ENCODE results near the gene GREB1. TPM values are rescaled to one million over a fixed set of nuclear protein-coding genes. Genes with fewer than 3 reads are reported as not detected.

Gene GREB1
- total RNA-seq, 1 experiment from 2014 or later, result 2.7 TPM

GRCh38 chr2:11621410-11621809 is 87.6 kb downstream of the GREB1 start:
- no peaks in the 10 kb centered on the region for H3K9me3 ChIP-seq

GRCh38 chr2:11622611-11623010 is 88.8 kb downstream of the GREB1 start:
- Histone ChIP-seq H3K36me3 (peaks cover 5% of the 10 kb centered on the region), H3K9me3 (peaks cover 7% of the 10 kb centered on the region), H3K27me3 (no peaks in the 10 kb centered on the region), H3K4me3 (no peak overlapping the region)
- no peak for DNase-seq

More at GRCh38 chr2:11621410-11621809, 87.6 kb downstream of the GREB1 start:
- no peaks in the 10 kb centered on the region; the same call in 1 of the 2 replicates for H3K36me3 ChIP-seq
- H3K4me3 ChIP-seq, result no peak overlapping the region
- DNase-seq, result no peak
- no peaks in the 10 kb centered on the region for H3K27me3 ChIP-seq

GRCh38 chr2:11624893-11625292 is 91.0 kb downstream of the GREB1 start:
- DNase-seq, result no peak
- Histone ChIP-seq H3K9me3 (peaks cover 8% of the 10 kb centered on the region), H3K4me3 (no peak overlapping the region), H3K36me3 (peaks cover 5% of the 10 kb centered on the region), H3K27me3 (no peaks in the 10 kb centered on the region)

- H3K27me3 ChIP-seq, result no peaks in the 10 kb centered on the region
- DNase-seq, result no peak
- peaks cover 5% of the 10 kb centered on the region for H3K36me3 ChIP-seq
- no peak overlapping the region for H3K4me3 ChIP-seq
- H3K9me3 ChIP-seq, result peaks cover 8% of the 10 kb centered on the region
Measured at GRCh38 chr2:11625671-11626070, 91.8 kb downstream of the GREB1 start.

- no peak overlapping the region for H3K4me3 ChIP-seq
- H3K9me3 ChIP-seq, result peaks cover 8% of the 10 kb centered on the region
- H3K27me3 ChIP-seq, result no peaks in the 10 kb centered on the region
- no peak for DNase-seq
- H3K36me3 ChIP-seq, result peaks cover 5% of the 10 kb centered on the region
Measured at GRCh38 chr2:11628675-11629074, 94.8 kb downstream of the GREB1 start.

GRCh38 chr2:11629215-11629614 is 95.4 kb downstream of the GREB1 start:
- no peaks in the 10 kb centered on the region for H3K27me3 ChIP-seq
- H3K4me3 ChIP-seq, result no peak overlapping the region
- peaks cover 5% of the 10 kb centered on the region for H3K36me3 ChIP-seq
- peaks cover 8% of the 10 kb centered on the region for H3K9me3 ChIP-seq
- no peak for DNase-seq

- peaks cover 5% of the 10 kb centered on the region for H3K36me3 ChIP-seq
- H3K9me3 ChIP-seq, result peaks cover 8% of the 10 kb centered on the region
- no peak for DNase-seq
- no peak overlapping the region for H3K4me3 ChIP-seq
- no peaks in the 10 kb centered on the region for H3K27me3 ChIP-seq
Measured at GRCh38 chr2:11629851-11630250, 96.0 kb downstream of the GREB1 start.

- Histone ChIP-seq H3K9me3 (peaks cover 8% of the 10 kb centered on the region), H3K27me3 (no peaks in the 10 kb centered on the region), H3K36me3 (peaks cover 5% of the 10 kb centered on the region), H3K4me3 (no peak overlapping the region)
- DNase-seq, result no peak
Measured at GRCh38 chr2:11630855-11631254, 97.0 kb downstream of the GREB1 start.

- Histone ChIP-seq H3K4me3 (no peak overlapping the region), H3K9me3 (peaks cover 8% of the 10 kb centered on the region), H3K27me3 (no peaks in the 10 kb centered on the region), H3K36me3 (peaks cover 5% of the 10 kb centered on the region)
- DNase-seq, result peak; percentile 77
Measured at GRCh38 chr2:11631462-11631861, 97.6 kb downstream of the GREB1 start.

- DNase-seq, result no peak
- H3K27me3 ChIP-seq, result no peaks in the 10 kb centered on the region
Measured at GRCh38 chr2:11633923-11634478, 100.2 kb downstream of the GREB1 start.

GRCh38 chr2:11634584-11634983 is 100.7 kb downstream of the GREB1 start:
- H3K36me3 ChIP-seq, result no peaks in the 10 kb centered on the region; the same call in 1 of the 2 replicates
- no peaks in the 10 kb centered on the region for H3K27me3 ChIP-seq
- no peak overlapping the region for H3K4me3 ChIP-seq
- no peaks in the 10 kb centered on the region for H3K9me3 ChIP-seq
- no peak for DNase-seq

More at GRCh38 chr2:11633923-11634478, 100.2 kb downstream of the GREB1 start:
- H3K9me3 ChIP-seq, result no peaks in the 10 kb centered on the region
- no peaks in the 10 kb centered on the region; the same call in 1 of the 2 replicates for H3K36me3 ChIP-seq
- no peak overlapping the region for H3K4me3 ChIP-seq

GRCh38 chr2:11635141-11635540 is 101.3 kb downstream of the GREB1 start:
- Histone ChIP-seq H3K9me3 (no peaks in the 10 kb centered on the region), H3K27me3 (no peaks in the 10 kb centered on the region), H3K4me3 (no peak overlapping the region), H3K36me3 (no peaks in the 10 kb centered on the region; the same call in 1 of the 2 replicates)
- no peak for DNase-seq

GRCh38 chr2:11636593-11637295 is 102.9 kb downstream of the GREB1 start:
- no peak overlapping the region for H3K4me3 ChIP-seq
- no peak for DNase-seq
- no peaks in the 10 kb centered on the region for H3K9me3 ChIP-seq
- no peaks in the 10 kb centered on the region for H3K36me3 ChIP-seq
- no peaks in the 10 kb centered on the region for H3K27me3 ChIP-seq

- Histone ChIP-seq H3K4me3 (no peak overlapping the region), H3K27me3 (no peaks in the 10 kb centered on the region), H3K36me3 (no peaks in the 10 kb centered on the region), H3K9me3 (no peaks in the 10 kb centered on the region)
- no peak for DNase-seq
Measured at GRCh38 chr2:11637546-11637945, 103.7 kb downstream of the GREB1 start.

- H3K4me3 ChIP-seq, result no peak overlapping the region
- H3K9me3 ChIP-seq, result no peaks in the 10 kb centered on the region
- H3K36me3 ChIP-seq, result no peaks in the 10 kb centered on the region
- no peaks in the 10 kb centered on the region for H3K27me3 ChIP-seq
- no peak for DNase-seq
Measured at GRCh38 chr2:11639503-11639902, 105.7 kb downstream of the GREB1 start.

GRCh38 chr2:11640132-11640531 is 106.3 kb downstream of the GREB1 start:
- Histone ChIP-seq H3K36me3 (no peaks in the 10 kb centered on the region), H3K27me3 (no peaks in the 10 kb centered on the region), H3K4me3 (no peak overlapping the region), H3K9me3 (no peaks in the 10 kb centered on the region)
- no peak for DNase-seq

- no peaks in the 10 kb centered on the region for H3K36me3 ChIP-seq
- no peaks in the 10 kb centered on the region for H3K27me3 ChIP-seq
- H3K4me3 ChIP-seq, result no peak overlapping the region
- no peak for DNase-seq
- no peaks in the 10 kb centered on the region for H3K9me3 ChIP-seq
Measured at GRCh38 chr2:11642972-11643371, 109.1 kb downstream of the GREB1 start.

- no peaks in the 10 kb centered on the region for H3K36me3 ChIP-seq
- DNase-seq, result no peak
- H3K4me3 ChIP-seq, result no peak overlapping the region
- H3K27me3 ChIP-seq, result no peaks in the 10 kb centered on the region
- H3K9me3 ChIP-seq, result no peaks in the 10 kb centered on the region
Measured at GRCh38 chr2:11644293-11644692, 110.4 kb downstream of the GREB1 start.
